ENCODE measurements around the gene SLC7A10. TPM values are rescaled to one million over a fixed set of nuclear protein-coding genes. Genes with fewer than 3 reads are reported as not detected.

SLC7A10 gene
- total RNA-seq, 1 donor from 2014 or later = not detected

DNA sequence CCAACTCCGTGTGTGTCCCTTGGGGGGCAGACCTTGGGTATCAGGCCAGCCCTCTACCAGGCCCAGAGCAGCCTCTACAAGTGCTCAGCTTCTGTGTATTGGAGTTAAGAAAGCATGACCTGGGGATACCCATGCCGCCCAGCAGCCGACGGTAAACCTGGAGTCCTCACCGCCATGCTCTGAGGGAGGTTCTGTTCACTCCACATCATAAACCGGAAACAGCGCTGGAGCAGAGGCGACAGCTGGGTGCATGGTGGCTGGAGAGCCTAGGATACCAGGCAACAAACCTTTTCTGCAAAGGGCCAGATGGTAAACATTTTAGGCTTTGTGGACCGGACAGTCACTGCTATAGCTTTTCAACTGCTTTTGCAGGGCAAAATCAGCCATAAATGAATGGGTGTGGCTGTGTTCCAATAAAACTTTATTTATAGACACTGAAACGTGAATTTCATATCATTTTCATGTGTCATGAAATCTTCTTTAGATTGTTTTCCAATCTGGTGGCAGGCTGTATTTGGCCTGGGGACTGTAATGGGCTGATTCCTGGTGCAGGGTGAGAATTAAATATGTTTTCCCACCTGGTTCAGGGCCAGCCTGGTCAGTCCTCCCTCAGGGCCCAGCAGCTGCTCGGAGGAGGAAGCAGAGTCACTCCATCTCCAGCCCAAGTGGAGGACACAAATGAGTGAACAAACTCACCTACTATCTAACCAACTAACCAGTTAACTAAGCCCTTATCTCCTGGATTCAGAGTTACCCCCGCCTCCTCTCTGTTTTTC, 45.8 kb upstream of the SLC7A10 start:
- TF ChIP-seq, protein P1, sequence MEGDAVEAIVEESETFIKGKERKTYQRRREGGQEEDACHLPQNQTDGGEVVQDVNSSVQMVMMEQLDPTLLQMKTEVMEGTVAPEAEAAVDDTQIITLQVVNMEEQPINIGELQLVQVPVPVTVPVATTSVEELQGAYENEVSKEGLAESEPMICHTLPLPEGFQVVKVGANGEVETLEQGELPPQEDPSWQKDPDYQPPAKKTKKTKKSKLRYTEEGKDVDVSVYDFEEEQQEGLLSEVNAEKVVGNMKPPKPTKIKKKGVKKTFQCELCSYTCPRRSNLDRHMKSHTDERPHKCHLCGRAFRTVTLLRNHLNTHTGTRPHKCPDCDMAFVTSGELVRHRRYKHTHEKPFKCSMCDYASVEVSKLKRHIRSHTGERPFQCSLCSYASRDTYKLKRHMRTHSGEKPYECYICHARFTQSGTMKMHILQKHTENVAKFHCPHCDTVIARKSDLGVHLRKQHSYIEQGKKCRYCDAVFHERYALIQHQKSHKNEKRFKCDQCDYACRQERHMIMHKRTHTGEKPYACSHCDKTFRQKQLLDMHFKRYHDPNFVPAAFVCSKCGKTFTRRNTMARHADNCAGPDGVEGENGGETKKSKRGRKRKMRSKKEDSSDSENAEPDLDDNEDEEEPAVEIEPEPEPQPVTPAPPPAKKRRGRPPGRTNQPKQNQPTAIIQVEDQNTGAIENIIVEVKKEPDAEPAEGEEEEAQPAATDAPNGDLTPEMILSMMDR (IDR thresholded peaks at IDR 0.05; ENCODE audit: borderline replicate concordance) = no peak
- DNase-seq = no peak
- H3K27ac ChIP-seq (replicated peaks) = no peak overlapping the region
- no peak overlapping the region for H3K4me3 ChIP-seq
- intact Hi-C loops (cut with micrococcal nuclease) = no loop called here
- H3K9me3 ChIP-seq (replicated peaks) = no peaks in the 10 kb centered on the region
- H3K36me3 ChIP-seq = no peaks in the 10 kb centered on the region
- H3K4me1 ChIP-seq = no peaks in the 10 kb centered on the region
- peaks cover 45% of the 10 kb centered on the region for H3K27me3 ChIP-seq (ENCODE audit: low read depth)

DNA sequence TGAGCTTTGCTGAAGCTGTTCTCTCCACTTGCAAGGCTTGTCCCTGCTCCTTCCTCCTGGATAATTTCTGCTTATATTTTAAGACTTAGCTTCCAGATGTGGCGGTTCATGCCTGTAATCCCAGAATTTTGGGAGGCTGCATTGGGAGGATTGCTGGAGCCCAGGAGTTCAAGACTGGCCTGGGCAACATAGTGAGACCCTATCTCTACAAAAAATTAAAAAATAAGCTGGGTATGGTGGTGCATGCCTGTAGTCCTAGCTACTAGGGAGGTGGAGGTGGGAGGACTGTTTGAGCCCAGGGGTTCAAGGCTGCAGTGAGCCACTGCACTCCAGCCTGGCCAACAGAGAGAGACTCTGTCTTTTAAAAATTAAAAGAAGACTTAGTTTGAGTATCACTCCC, 45.1 kb upstream of the SLC7A10 start:
- Histone ChIP-seq H3K27me3 (ENCODE audit: low read depth) (peaks cover 50% of the 10 kb centered on the region), H3K4me1 (no peaks in the 10 kb centered on the region), H3K9me3 (replicated peaks) (no peaks in the 10 kb centered on the region), H3K27ac (replicated peaks) (no peak overlapping the region), H3K4me3 (no peak overlapping the region), H3K36me3 (no peaks in the 10 kb centered on the region)
- DNase-seq = no peak
- intact Hi-C loops (cut with micrococcal nuclease) = no loop called here
- TF ChIP-seq, protein P1 (IDR thresholded peaks at IDR 0.05; ENCODE audit: borderline replicate concordance) = no peak

DNA sequence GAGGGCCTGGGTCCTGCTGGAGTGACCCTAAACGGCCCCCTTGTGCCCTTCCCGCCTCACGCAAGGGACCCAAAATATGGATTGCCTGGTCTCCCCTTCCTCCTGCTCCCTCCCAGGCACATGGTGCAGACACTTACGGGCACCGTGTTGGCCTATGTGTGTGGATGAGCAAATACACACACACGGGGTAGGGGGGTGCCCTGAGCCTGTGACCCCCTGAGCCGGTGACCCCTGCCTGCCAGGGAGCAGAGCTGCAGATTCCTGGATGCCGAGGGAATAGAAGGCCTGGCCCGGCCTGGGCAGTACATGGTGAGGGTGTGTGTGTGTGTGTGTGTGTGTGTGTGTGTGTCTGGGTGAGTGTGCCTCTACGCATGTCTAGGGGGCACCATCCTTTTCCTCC, 43.4 kb upstream of the SLC7A10 start:
- TF ChIP-seq, protein P1 (IDR thresholded peaks at IDR 0.05; ENCODE audit: borderline replicate concordance) = no peak
- H3K36me3 ChIP-seq = no peaks in the 10 kb centered on the region
- H3K27me3 ChIP-seq (ENCODE audit: low read depth) = peaks cover 57% of the 10 kb centered on the region
- intact Hi-C loops (cut with micrococcal nuclease) = no loop called here
- H3K9me3 ChIP-seq (replicated peaks) = no peaks in the 10 kb centered on the region
- no peak overlapping the region for H3K27ac ChIP-seq (replicated peaks)
- H3K4me3 ChIP-seq = no peak overlapping the region
- H3K4me1 ChIP-seq = no peaks in the 10 kb centered on the region
- no peak for DNase-seq

DNA sequence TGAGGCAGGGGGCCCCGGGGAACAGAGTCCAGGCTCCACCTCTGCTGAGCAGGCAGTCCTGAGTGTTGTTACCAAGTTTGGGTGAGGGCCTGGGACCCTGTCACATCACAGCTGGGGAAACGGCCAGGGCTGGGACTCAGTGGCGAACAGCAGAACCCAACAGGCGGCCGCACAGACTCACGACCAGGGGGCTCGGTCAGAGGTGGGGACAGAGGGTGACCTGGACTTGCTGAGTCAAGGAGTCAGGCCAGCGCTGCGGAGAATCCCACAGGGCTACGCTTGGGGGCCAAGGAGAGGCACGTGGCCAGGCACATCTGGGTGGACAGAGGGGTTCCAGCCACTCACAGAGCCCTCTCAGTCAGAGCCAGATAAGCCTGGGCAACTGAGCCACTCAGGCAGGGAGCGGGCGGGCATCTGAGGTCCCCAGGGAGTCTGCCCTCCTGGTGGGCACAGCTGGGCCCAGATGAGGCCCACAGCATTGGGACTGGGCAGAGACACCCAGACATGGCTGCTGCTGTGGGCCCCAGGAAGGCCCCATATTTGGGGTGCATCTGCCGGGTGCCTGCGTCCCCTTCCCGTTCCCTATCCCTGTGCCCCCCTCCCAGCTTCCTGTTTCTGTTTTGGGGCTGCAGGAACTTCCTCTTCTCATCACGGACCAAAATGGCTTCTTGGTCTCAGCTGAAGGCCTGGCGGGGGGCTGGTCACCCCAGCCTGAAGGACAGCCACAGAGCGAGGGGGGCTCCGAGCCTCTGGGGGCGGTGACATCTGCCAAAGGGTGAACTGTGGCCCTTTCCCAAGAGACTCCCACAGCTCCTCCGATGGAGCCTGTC, 42.7 kb upstream of the SLC7A10 start:
- H3K4me3 ChIP-seq = no peak overlapping the region
- H3K9me3 ChIP-seq (replicated peaks) = no peaks in the 10 kb centered on the region
- no peaks in the 10 kb centered on the region for H3K4me1 ChIP-seq
- H3K36me3 ChIP-seq = no peaks in the 10 kb centered on the region
- intact Hi-C loops (cut with micrococcal nuclease) = no loop called here
- H3K27ac ChIP-seq (replicated peaks) = no peak overlapping the region
- H3K27me3 ChIP-seq (ENCODE audit: low read depth) = peaks cover 56% of the 10 kb centered on the region
- TF ChIP-seq, protein P1 (IDR thresholded peaks at IDR 0.05; ENCODE audit: borderline replicate concordance) = no peak
- DNase-seq = no peak

DNA sequence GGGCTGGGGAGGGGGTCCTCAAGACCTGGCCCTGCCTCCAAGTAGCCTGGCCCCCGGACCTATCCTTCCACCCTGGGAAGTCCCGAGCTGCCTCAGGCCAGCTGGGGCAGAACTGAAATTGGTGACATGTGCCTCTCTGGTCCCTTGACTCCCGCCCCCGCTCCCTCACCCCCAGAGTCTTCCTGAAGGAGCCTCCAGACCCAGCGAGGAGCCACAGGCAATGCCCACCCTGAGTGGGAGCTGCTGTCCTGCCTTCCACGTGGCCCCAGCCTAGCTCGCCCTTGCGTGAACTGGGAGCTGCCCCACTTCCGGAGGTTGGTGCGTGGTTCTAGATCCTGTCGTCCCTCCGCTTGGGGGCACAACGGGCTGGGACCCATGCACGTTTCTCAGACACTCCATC, 42.1 kb upstream of the SLC7A10 start:
- intact Hi-C loops (cut with micrococcal nuclease) = no loop called here
- no peak overlapping the region for H3K4me3 ChIP-seq
- H3K9me3 ChIP-seq (replicated peaks) = no peaks in the 10 kb centered on the region
- H3K36me3 ChIP-seq = no peaks in the 10 kb centered on the region
- no peaks in the 10 kb centered on the region for H3K4me1 ChIP-seq
- H3K27ac ChIP-seq (replicated peaks) = no peak overlapping the region
- TF ChIP-seq, protein P1 (IDR thresholded peaks at IDR 0.05; ENCODE audit: borderline replicate concordance) = no peak
- DNase-seq = no peak
- H3K27me3 ChIP-seq (ENCODE audit: low read depth) = peaks cover 53% of the 10 kb centered on the region
